PC-9 (cell line): ENCODE data around the gene PRDM15.

Experiments
- EZH2 ChIP-seq: fragments of 200-600 bp; sonication (generic); IDR thresholded peaks from 2 replicates; pipeline ENCODE4 v1.8.0; 2017; ENCODE audit warnings: antibody characterized with exemption, low read depth
- TF ChIP-seq, protein P1 (sequence below): fragments of 200-600 bp; sonication (generic); conservative IDR thresholded peaks from 2 replicates; pipeline ENCODE4 v1.6.1; 2017; ENCODE audit warnings: mixed run types, antibody characterized with exemption, mild to moderate bottlenecking, moderate library complexity

DNA sequence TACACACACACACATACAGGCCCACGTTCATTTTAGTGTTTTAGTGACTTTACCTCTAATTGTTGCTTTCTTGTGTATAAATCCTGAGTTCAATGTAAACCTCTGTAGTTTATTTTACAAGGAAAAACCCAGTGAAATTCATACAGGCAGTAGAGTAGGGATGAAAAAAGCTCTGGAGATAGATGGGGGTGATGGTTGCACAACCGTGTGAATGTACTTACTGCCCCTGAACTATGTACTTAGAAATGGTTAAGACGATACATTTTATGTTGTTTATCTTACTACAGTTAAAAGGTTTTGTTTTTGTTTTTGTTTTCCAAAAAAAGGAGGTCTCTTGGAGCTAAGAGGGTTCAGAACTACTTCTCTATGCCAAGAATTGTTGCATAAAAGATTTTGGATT lies 29.7 kb upstream of the PRDM15 start:
- no peak for TF ChIP-seq EZH2
- TF ChIP-seq, protein P1, sequence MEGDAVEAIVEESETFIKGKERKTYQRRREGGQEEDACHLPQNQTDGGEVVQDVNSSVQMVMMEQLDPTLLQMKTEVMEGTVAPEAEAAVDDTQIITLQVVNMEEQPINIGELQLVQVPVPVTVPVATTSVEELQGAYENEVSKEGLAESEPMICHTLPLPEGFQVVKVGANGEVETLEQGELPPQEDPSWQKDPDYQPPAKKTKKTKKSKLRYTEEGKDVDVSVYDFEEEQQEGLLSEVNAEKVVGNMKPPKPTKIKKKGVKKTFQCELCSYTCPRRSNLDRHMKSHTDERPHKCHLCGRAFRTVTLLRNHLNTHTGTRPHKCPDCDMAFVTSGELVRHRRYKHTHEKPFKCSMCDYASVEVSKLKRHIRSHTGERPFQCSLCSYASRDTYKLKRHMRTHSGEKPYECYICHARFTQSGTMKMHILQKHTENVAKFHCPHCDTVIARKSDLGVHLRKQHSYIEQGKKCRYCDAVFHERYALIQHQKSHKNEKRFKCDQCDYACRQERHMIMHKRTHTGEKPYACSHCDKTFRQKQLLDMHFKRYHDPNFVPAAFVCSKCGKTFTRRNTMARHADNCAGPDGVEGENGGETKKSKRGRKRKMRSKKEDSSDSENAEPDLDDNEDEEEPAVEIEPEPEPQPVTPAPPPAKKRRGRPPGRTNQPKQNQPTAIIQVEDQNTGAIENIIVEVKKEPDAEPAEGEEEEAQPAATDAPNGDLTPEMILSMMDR: no peak
